ENCODE data around the gene MIPOL1. TPM values are rescaled to one million over a fixed set of nuclear protein-coding genes. Genes with fewer than 3 reads are reported as not detected.

The MIPOL1 gene
- total and polyA plus RNA-seq, 9 of the 15 experiments (the other 6 are each of a cell fraction or from before 2014, with no cell fraction given): 6.7 to 21.9 (median 12.4) TPM

GRCh38 chr14:37262649-37263048 is 64.9 kb downstream of the MIPOL1 start:
- FAIRE-seq (no peak), ATAC-seq (no peak), DNase-seq (ENCODE audit: extremely low read depth in 1 of 4, low spot score in 3 of 4) (no peak)
- Histone ChIP-seq H3K9ac (ENCODE audit: insufficient read depth in 1 of 2, low read depth in 2 of 2, low read length in 2 of 2) (no peak overlapping the region), H2AFZ (ENCODE audit: low read depth, low read length) (no peak overlapping the region), H3K4me3 (no peak overlapping the region), H3K9me3 (replicated peaks; ENCODE audit: control insufficient read depth, insufficient read depth, low read depth, low read length) (no peaks in the 10 kb centered on the region), H4K20me1 (replicated peaks; ENCODE audit: control insufficient read depth, insufficient read depth, low read length) (no peaks in the 10 kb centered on the region), H3K9me1 (ENCODE audit: control insufficient read depth, insufficient read depth, low read length) (no peaks in the 10 kb centered on the region), H3K79me2 (ENCODE audit: control insufficient read depth, insufficient read depth, low read length) (no peaks in the 10 kb centered on the region), H3K4me2 (ENCODE audit: insufficient read depth, low read length) (no peak overlapping the region), H3K27ac (ENCODE audit: extremely low read depth, low read depth, low read length) (no peak overlapping the region), H3K27me3 (ENCODE audit: control insufficient read depth in 2 of 2, insufficient read depth in 2 of 2, low read length in 2 of 2) (no peaks in the 10 kb centered on the region), H3K36me3 (ENCODE audit: control insufficient read depth, insufficient read depth, low read length) (no peaks in the 10 kb centered on the region), H3K4me1 (replicated peaks in 1 of 2; ENCODE audit: control insufficient read depth in 2 of 2, insufficient read depth in 2 of 2, low read length in 2 of 2) (no peaks in the 10 kb centered on the region)
- ChIA-PET CTCF (ENCODE audit: low intra/inter-chr PET ratio) (no interaction called here), POLR2A (no interaction called here)
- BruUV-seq (replicated peaks): no TSS peak
- in situ Hi-C loops (cut with MboI) (loop anchor here (25.0 kb wide), 1 partner anchor 325 kb away; the partner anchor contains the start of genes FOXA1 and TTC6), intact Hi-C loops (cut with micrococcal nuclease) (no loop called here)
- no peak for TF ChIP-seq ZNF717 (CRISPR knock-in tag; IDR thresholded peaks at IDR 0.05)
- TF ChIP-seq HNRNPUL1 (IDR thresholded peaks at IDR 0.05; ENCODE audit: low read length): no peak
- no peak for TF ChIP-seq SMAD1 (IDR thresholded peaks at IDR 0.05; ENCODE audit: low read depth, low read length, partially characterized antibody)
- TF ChIP-seq KHSRP (IDR thresholded peaks at IDR 0.05): no peak
- TF ChIP-seq BCLAF1 (IDR thresholded peaks at IDR 0.05; ENCODE audit: borderline replicate concordance in 1 of 2, control insufficient read depth in 1 of 2, low read depth in 2 of 2, low read length in 1 of 2): no peak
- TF ChIP-seq ZNF174 (CRISPR knock-in tag; IDR thresholded peaks at IDR 0.05): no peak
- 50% methylated on average over 2 of the region's 2 CpGs for WGBS (ENCODE audit: insufficient coverage, low coverage, missing lambda C conversion rate)

All from K562 (cell line).